ENCODE measurements around the gene PITPNM3. TPM values are rescaled to one million over a fixed set of nuclear protein-coding genes. Genes with fewer than 3 reads are reported as not detected.

PITPNM3 gene
- polyA plus RNA-seq, 2 donors = 9.5 to 14.4 TPM

- H3K27me3 ChIP-seq (ENCODE audit: control insufficient read depth in 1 of 2, insufficient read depth in 2 of 2, low read length in 2 of 2) = no peaks in the 10 kb centered on the region
- H3K4me1 ChIP-seq (ENCODE audit: control insufficient read depth in 2 of 2, insufficient read depth in 2 of 2, low read length in 1 of 2) = no peaks in the 10 kb centered on the region
- no peak overlapping the region for H3K27ac ChIP-seq (ENCODE audit: low read depth in 2 of 2, low read length in 1 of 2)
- WGBS, 2 donors = 16 to 17% methylated on average over 9 of the region's 9 CpGs
- H3K9me3 ChIP-seq (ENCODE audit: control insufficient read depth in 2 of 2, insufficient read depth in 1 of 2, low read depth in 1 of 2, low read length in 1 of 2) = no peaks in the 10 kb centered on the region
- H3K36me3 ChIP-seq (ENCODE audit: control insufficient read depth in 2 of 2, insufficient read depth in 2 of 2, low read length in 1 of 2) = no peaks in the 10 kb centered on the region
- no peak overlapping the region for H3K4me3 ChIP-seq (ENCODE audit: low read depth in 1 of 2, low read length in 2 of 2)
Observed at GRCh38 chr17:6435968-6436367, 120.4 kb downstream of the PITPNM3 start.

- no peak within 1 kb of the TSS for H3K27ac ChIP-seq (ENCODE audit: low read depth in 2 of 2, low read length in 1 of 2)
- H3K4me3 ChIP-seq (ENCODE audit: low read depth in 1 of 2, low read length in 2 of 2) = peak within 1 kb of the TSS in 1 of 2 donors; percentile 10
- H3K4me1 ChIP-seq (ENCODE audit: control insufficient read depth in 2 of 2, insufficient read depth in 2 of 2, low read length in 1 of 2) = no peaks in the 10 kb centered on the region
- H3K27me3 ChIP-seq (ENCODE audit: control insufficient read depth in 1 of 2, insufficient read depth in 2 of 2, low read length in 2 of 2) = no peaks in the 10 kb centered on the region
- no peaks in the 10 kb centered on the region for H3K36me3 ChIP-seq (ENCODE audit: control insufficient read depth in 2 of 2, insufficient read depth in 2 of 2, low read length in 1 of 2)
- 74 to 78% methylated on average over 16 of the region's 16 CpGs for WGBS, 2 donors
- no peaks in the 10 kb centered on the region for H3K9me3 ChIP-seq (ENCODE audit: control insufficient read depth in 2 of 2, insufficient read depth in 1 of 2, low read depth in 1 of 2, low read length in 1 of 2)
Observed at GRCh38 chr17:6435051-6435450, 121.3 kb downstream of the PITPNM3 start, which contains the start of gene AIPL1. Gene AIPL1 (minus strand): TSS chr17:6435121. CDS start chr17:6435104, 17 bp downstream.

- Histone ChIP-seq H3K27me3 (ENCODE audit: control insufficient read depth in 1 of 2, insufficient read depth in 2 of 2, low read length in 2 of 2) (no peaks in the 10 kb centered on the region), H3K4me1 (ENCODE audit: control insufficient read depth in 2 of 2, insufficient read depth in 2 of 2, low read length in 1 of 2) (peaks cover 0 to 6% of the 10 kb centered on the region in 2 donors), H3K27ac (ENCODE audit: low read depth in 2 of 2, low read length in 1 of 2) (no peak overlapping the region), H3K4me3 (ENCODE audit: low read depth in 1 of 2, low read length in 2 of 2) (no peak overlapping the region), H3K9me3 (ENCODE audit: control insufficient read depth in 2 of 2, insufficient read depth in 1 of 2, low read depth in 1 of 2, low read length in 1 of 2) (no peaks in the 10 kb centered on the region), H3K36me3 (ENCODE audit: control insufficient read depth in 2 of 2, insufficient read depth in 2 of 2, low read length in 1 of 2) (no peaks in the 10 kb centered on the region)
Observed at GRCh38 chr17:6430769-6431168, 125.6 kb downstream of the PITPNM3 start.

- Histone ChIP-seq H3K36me3 (ENCODE audit: control insufficient read depth in 2 of 2, insufficient read depth in 2 of 2, low read length in 1 of 2) (no peaks in the 10 kb centered on the region), H3K27ac (ENCODE audit: low read depth in 2 of 2, low read length in 1 of 2) (no peak overlapping the region), H3K27me3 (ENCODE audit: control insufficient read depth in 1 of 2, insufficient read depth in 2 of 2, low read length in 2 of 2) (no peaks in the 10 kb centered on the region), H3K4me3 (ENCODE audit: low read depth in 1 of 2, low read length in 2 of 2) (no peak overlapping the region), H3K4me1 (ENCODE audit: control insufficient read depth in 2 of 2, insufficient read depth in 2 of 2, low read length in 1 of 2) (peaks cover 0 to 6% of the 10 kb centered on the region in 2 donors), H3K9me3 (ENCODE audit: control insufficient read depth in 2 of 2, insufficient read depth in 1 of 2, low read depth in 1 of 2, low read length in 1 of 2) (no peaks in the 10 kb centered on the region)
- WGBS, 2 donors = 81 to 88% methylated on average over 7 of the region's 7 CpGs
Observed at GRCh38 chr17:6429266-6429665, 127.1 kb downstream of the PITPNM3 start.

GRCh38 chr17:6428207-6428965, 128.0 kb downstream of the PITPNM3 start:
- H3K27ac ChIP-seq (ENCODE audit: low read depth in 2 of 2, low read length in 1 of 2) = no peak overlapping the region
- no peaks in the 10 kb centered on the region for H3K27me3 ChIP-seq (ENCODE audit: control insufficient read depth in 1 of 2, insufficient read depth in 2 of 2, low read length in 2 of 2)
- no peaks in the 10 kb centered on the region for H3K36me3 ChIP-seq (ENCODE audit: control insufficient read depth in 2 of 2, insufficient read depth in 2 of 2, low read length in 1 of 2)
- peaks cover 0 to 6% of the 10 kb centered on the region in 2 donors for H3K4me1 ChIP-seq (ENCODE audit: control insufficient read depth in 2 of 2, insufficient read depth in 2 of 2, low read length in 1 of 2)
- H3K9me3 ChIP-seq (ENCODE audit: control insufficient read depth in 2 of 2, insufficient read depth in 1 of 2, low read depth in 1 of 2, low read length in 1 of 2) = no peaks in the 10 kb centered on the region
- no peak overlapping the region for H3K4me3 ChIP-seq (ENCODE audit: low read depth in 1 of 2, low read length in 2 of 2)
- 87 to 89% methylated on average over 17 of the region's 17 CpGs for WGBS, 2 donors

- no peak overlapping the region for H3K27ac ChIP-seq (ENCODE audit: low read depth in 2 of 2, low read length in 1 of 2)
- H3K27me3 ChIP-seq (ENCODE audit: control insufficient read depth in 1 of 2, insufficient read depth in 2 of 2, low read length in 2 of 2) = no peaks in the 10 kb centered on the region
- no peaks in the 10 kb centered on the region for H3K36me3 ChIP-seq (ENCODE audit: control insufficient read depth in 2 of 2, insufficient read depth in 2 of 2, low read length in 1 of 2)
- no peaks in the 10 kb centered on the region for H3K9me3 ChIP-seq (ENCODE audit: control insufficient read depth in 2 of 2, insufficient read depth in 1 of 2, low read depth in 1 of 2, low read length in 1 of 2)
- peaks cover 0 to 6% of the 10 kb centered on the region in 2 donors for H3K4me1 ChIP-seq (ENCODE audit: control insufficient read depth in 2 of 2, insufficient read depth in 2 of 2, low read length in 1 of 2)
- H3K4me3 ChIP-seq (ENCODE audit: low read depth in 1 of 2, low read length in 2 of 2) = no peak overlapping the region
- WGBS, 2 donors = 44 to 49% methylated on average over 7 of the region's 7 CpGs
Observed at GRCh38 chr17:6427279-6427781, 129.0 kb downstream of the PITPNM3 start.

GRCh38 chr17:6426356-6427101, 129.8 kb downstream of the PITPNM3 start:
- Histone ChIP-seq H3K27me3 (ENCODE audit: control insufficient read depth in 1 of 2, insufficient read depth in 2 of 2, low read length in 2 of 2) (no peaks in the 10 kb centered on the region), H3K4me3 (ENCODE audit: low read depth in 1 of 2, low read length in 2 of 2) (no peak overlapping the region)
- 77 to 82% methylated on average over 25 of the region's 25 CpGs for WGBS, 2 donors

GRCh38 chr17:6425407-6425806, 130.9 kb downstream of the PITPNM3 start:
- H3K27ac ChIP-seq (ENCODE audit: low read depth in 2 of 2, low read length in 1 of 2) = no peak overlapping the region
- WGBS, 2 donors = 88 to 89% methylated on average over 18 of the region's 18 CpGs
- H3K36me3 ChIP-seq (ENCODE audit: control insufficient read depth in 2 of 2, insufficient read depth in 2 of 2, low read length in 1 of 2) = no peaks in the 10 kb centered on the region
- no peaks in the 10 kb centered on the region for H3K9me3 ChIP-seq (ENCODE audit: control insufficient read depth in 2 of 2, insufficient read depth in 1 of 2, low read depth in 1 of 2, low read length in 1 of 2)
- no peaks in the 10 kb centered on the region for H3K27me3 ChIP-seq (ENCODE audit: control insufficient read depth in 1 of 2, insufficient read depth in 2 of 2, low read length in 2 of 2)
- no peak overlapping the region for H3K4me3 ChIP-seq (ENCODE audit: low read depth in 1 of 2, low read length in 2 of 2)
- H3K4me1 ChIP-seq (ENCODE audit: control insufficient read depth in 2 of 2, insufficient read depth in 2 of 2, low read length in 1 of 2) = peaks cover 0 to 6% of the 10 kb centered on the region in 2 donors

More at GRCh38 chr17:6426356-6427101, 129.8 kb downstream of the PITPNM3 start:
- Histone ChIP-seq H3K4me1 (ENCODE audit: control insufficient read depth in 2 of 2, insufficient read depth in 2 of 2, low read length in 1 of 2) (peaks cover 0 to 6% of the 10 kb centered on the region in 2 donors), H3K9me3 (ENCODE audit: control insufficient read depth in 2 of 2, insufficient read depth in 1 of 2, low read depth in 1 of 2, low read length in 1 of 2) (no peaks in the 10 kb centered on the region), H3K36me3 (ENCODE audit: control insufficient read depth in 2 of 2, insufficient read depth in 2 of 2, low read length in 1 of 2) (no peaks in the 10 kb centered on the region), H3K27ac (ENCODE audit: low read depth in 2 of 2, low read length in 1 of 2) (no peak overlapping the region)

- WGBS, 2 donors = 65 to 68% methylated on average over 14 of the region's 14 CpGs
- Histone ChIP-seq H3K36me3 (ENCODE audit: control insufficient read depth in 2 of 2, insufficient read depth in 2 of 2, low read length in 1 of 2) (no peaks in the 10 kb centered on the region), H3K4me3 (ENCODE audit: low read depth in 1 of 2, low read length in 2 of 2) (no peak overlapping the region), H3K9me3 (ENCODE audit: control insufficient read depth in 2 of 2, insufficient read depth in 1 of 2, low read depth in 1 of 2, low read length in 1 of 2) (no peaks in the 10 kb centered on the region), H3K27me3 (ENCODE audit: control insufficient read depth in 1 of 2, insufficient read depth in 2 of 2, low read length in 2 of 2) (no peaks in the 10 kb centered on the region), H3K4me1 (ENCODE audit: control insufficient read depth in 2 of 2, insufficient read depth in 2 of 2, low read length in 1 of 2) (peaks cover 0 to 6% of the 10 kb centered on the region in 2 donors), H3K27ac (ENCODE audit: low read depth in 2 of 2, low read length in 1 of 2) (no peak overlapping the region)
Observed at GRCh38 chr17:6423931-6424330, 132.4 kb downstream of the PITPNM3 start.
